Measurements from ENCODE around the gene BPGM. TPM values are rescaled to one million over a fixed set of nuclear protein-coding genes. Genes with fewer than 3 reads are reported as not detected.

BPGM gene
- total and polyA plus RNA-seq, 7 donors = 10.1 to 55.7 (median 14.9) TPM

GRCh38 chr7:134693256-134693655 lies 46.6 kb downstream of the BPGM start:
- no peaks in the 10 kb centered on the region for H3K9me3 ChIP-seq
- intact Hi-C loops (cut with DNase I) = loop anchor here in 1 of 2 donors (5.0 kb wide), 1 partner anchor 259 kb away; no protein-coding TSS in a partner anchor
- ATAC-seq (peak in 2 of 4 donors; percentile 32 to 54), DNase-seq (peak; percentile 37 to 69)
- no peaks in the 10 kb centered on the region for H3K27me3 ChIP-seq (ENCODE audit: insufficient read depth in 3 of 3, low read length in 2 of 3)
- TF ChIP-seq CTCF (IDR thresholded peaks at IDR 0.05) = no peak
- WGBS, 3 donors = 62 to 77% (median 64%) methylated on average over 4 of the region's 4 CpGs
- H3K4me3 ChIP-seq = no peak overlapping the region
- no peaks in the 10 kb centered on the region for H3K36me3 ChIP-seq (ENCODE audit: insufficient read depth in 1 of 2, low read depth in 1 of 2)
- peak overlapping the region; percentile 17 for H3K27ac ChIP-seq
- H3K4me1 ChIP-seq = peaks cover 3% of the 10 kb centered on the region

DNA sequence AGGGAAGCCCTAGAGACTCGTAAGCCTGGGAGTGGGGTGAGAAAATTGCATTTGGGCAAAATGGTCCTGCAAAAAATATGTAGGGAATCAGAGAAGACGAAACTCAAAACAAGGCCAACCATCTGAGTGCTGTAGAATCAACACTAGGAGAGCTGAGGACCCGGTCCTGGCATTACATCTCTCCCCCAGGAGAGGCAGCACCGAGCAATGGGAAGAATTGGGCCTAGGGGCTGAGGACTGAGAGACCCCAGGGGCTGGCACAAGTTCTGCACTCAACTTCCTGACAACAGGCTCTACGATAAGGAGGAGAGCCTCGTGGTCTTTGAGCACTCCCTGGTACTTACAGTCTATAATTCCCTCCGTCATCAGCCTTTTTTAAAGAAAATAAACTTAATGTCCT lies 47.6 kb downstream of the BPGM start:
- intact Hi-C loops (cut with DNase I) = loop anchor here in 1 of 2 donors (5.0 kb wide), 1 partner anchor 258 kb away; no protein-coding TSS in a partner anchor
- no peak for DNase-seq
- TF ChIP-seq CTCF (IDR thresholded peaks at IDR 0.05) = no peak
- Histone ChIP-seq H3K36me3 (ENCODE audit: insufficient read depth in 1 of 2, low read depth in 1 of 2) (no peaks in the 10 kb centered on the region), H3K27me3 (ENCODE audit: insufficient read depth in 3 of 3, low read length in 2 of 3) (no peaks in the 10 kb centered on the region), H3K4me1 (peaks cover 3% of the 10 kb centered on the region), H3K9me3 (no peaks in the 10 kb centered on the region), H3K4me3 (no peak overlapping the region), H3K27ac (no peak overlapping the region)
- ATAC-seq = no peak
- 77 to 80% (median 77%) methylated on average over 7 of the region's 7 CpGs for WGBS, 3 donors

DNA sequence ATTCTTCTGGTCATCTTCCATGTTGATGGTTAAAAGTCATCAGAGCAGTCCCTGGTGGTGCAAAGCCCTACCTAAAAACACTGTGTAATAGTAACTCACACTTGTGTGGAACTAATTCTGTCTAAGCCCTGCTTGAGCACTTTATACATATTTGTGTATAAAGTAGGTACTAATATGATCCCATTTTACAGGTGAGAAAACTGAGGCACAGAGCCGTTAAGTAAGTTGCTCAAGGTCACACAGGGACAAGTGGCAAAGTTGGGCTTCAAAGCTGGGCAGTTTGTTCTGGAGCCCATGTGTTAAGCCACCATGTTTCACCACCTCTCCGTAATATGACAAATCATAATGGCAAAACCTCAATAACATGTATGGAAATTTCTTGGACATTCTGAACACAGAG lies 48.1 kb downstream of the BPGM start:
- ATAC-seq (no peak), DNase-seq (no peak)
- no peak overlapping the region for H3K27ac ChIP-seq
- no peak for TF ChIP-seq CTCF (IDR thresholded peaks at IDR 0.05)
- no peak overlapping the region for H3K4me3 ChIP-seq
- no peaks in the 10 kb centered on the region for H3K27me3 ChIP-seq (ENCODE audit: insufficient read depth in 3 of 3, low read length in 2 of 3)
- H3K36me3 ChIP-seq (ENCODE audit: insufficient read depth in 1 of 2, low read depth in 1 of 2) = no peaks in the 10 kb centered on the region
- intact Hi-C loops (cut with DNase I) = loop anchor here in 1 of 2 donors (5.0 kb wide), 1 partner anchor 258 kb away; no protein-coding TSS in a partner anchor
- 93 to 96% (median 94%) methylated on average over 2 of the region's 2 CpGs for WGBS, 3 donors
- H3K9me3 ChIP-seq = no peaks in the 10 kb centered on the region
- peaks cover 3% of the 10 kb centered on the region for H3K4me1 ChIP-seq

DNA sequence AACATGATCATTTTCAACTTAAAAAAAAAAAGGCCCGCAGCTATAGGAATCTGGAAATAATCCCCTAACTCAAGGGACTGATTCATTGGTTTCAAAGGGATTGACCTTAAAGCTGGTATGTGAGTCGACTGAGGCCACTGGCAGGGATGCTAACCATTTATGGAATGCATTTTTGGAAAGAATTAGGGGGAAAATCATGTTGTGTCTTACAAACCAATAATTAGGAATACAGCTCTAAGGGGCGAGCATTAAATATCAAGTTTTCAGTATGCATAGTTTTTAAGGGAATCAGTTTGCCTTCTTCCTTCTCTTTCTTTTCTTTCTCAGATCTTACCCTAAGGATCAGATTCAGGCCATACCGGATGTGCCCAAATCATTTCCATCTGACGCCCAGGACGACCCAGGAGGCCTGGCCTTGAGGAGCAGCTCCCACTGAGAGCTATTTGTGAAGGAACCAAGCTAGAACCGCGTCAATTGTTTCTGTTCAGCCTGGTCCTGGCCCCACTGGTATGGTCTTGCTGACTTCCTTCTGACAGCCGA lies 48.7 kb downstream of the BPGM start:
- 44 to 57% (median 46%) methylated on average over 9 of the region's 9 CpGs for WGBS, 3 donors
- no peak for TF ChIP-seq CTCF (IDR thresholded peaks at IDR 0.05)
- no peak for DNase-seq
- H3K27me3 ChIP-seq (ENCODE audit: insufficient read depth in 3 of 3, low read length in 2 of 3) = no peaks in the 10 kb centered on the region
- H3K4me1 ChIP-seq = peaks cover under 1% of the 10 kb centered on the region
- no peaks in the 10 kb centered on the region for H3K36me3 ChIP-seq (ENCODE audit: insufficient read depth in 1 of 2, low read depth in 1 of 2)
- H3K27ac ChIP-seq = no peak overlapping the region
- H3K4me3 ChIP-seq = no peak overlapping the region
- intact Hi-C loops (cut with DNase I) = no loop called here
- H3K9me3 ChIP-seq = no peaks in the 10 kb centered on the region
- ATAC-seq = peak in 1 of 4 donors; percentile 40

DNA sequence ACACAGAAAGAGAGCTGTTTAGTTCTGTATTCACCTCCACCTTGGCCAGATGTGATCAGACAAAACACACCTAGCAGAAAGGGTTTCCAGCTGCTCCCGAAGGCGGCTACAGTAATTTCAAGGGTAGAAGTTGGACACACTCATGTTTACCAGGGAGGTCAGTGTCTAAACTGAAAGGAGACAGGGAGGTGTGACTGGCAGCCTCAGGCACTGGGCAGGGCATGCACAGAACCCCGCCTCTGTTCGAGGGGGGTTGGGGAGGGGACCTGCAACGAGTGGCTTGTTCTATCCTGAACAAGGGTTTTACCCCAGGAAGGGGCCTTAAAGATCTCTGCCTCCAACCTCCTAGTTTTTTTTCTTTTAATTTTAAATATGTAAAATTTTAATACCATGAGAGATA lies 49.6 kb downstream of the BPGM start:
- ATAC-seq = no peak
- H3K4me1 ChIP-seq = no peaks in the 10 kb centered on the region
- 76 to 88% (median 76%) methylated on average over 5 of the region's 5 CpGs for whole genome bisulfite sequencing, 3 donors
- no peaks in the 10 kb centered on the region for H3K27me3 ChIP-seq (ENCODE audit: insufficient read depth in 3 of 3, low read length in 2 of 3)
- H3K9me3 ChIP-seq = no peaks in the 10 kb centered on the region
- H3K36me3 ChIP-seq (ENCODE audit: insufficient read depth in 1 of 2, low read depth in 1 of 2) = no peaks in the 10 kb centered on the region
- no peak for DNase-seq
- no peak overlapping the region for H3K27ac ChIP-seq
- no peak overlapping the region for H3K4me3 ChIP-seq
- no peak for TF ChIP-seq CTCF (IDR thresholded peaks at IDR 0.05)
- intact Hi-C loops (cut with DNase I) = no loop called here

Data from psoas muscle (tissue), 8 donors.